HG03060 (cell line): Measurements from ENCODE around the gene RBM25.

Experiments
- ATAC-seq: cut with Tn5 transposase; IDR thresholded peaks from one replicate; pipeline ENCODE4 v1.9.1; 2021; ENCODE audit warnings: low read depth, moderate number of reproducible peaks; ENCODE audit not compliant: unreplicated experiment

The RBM25 gene

GRCh38 chr14:73102806-73103497 lies 44.6 kb downstream of the RBM25 start:
- no peak for ATAC-seq

- no peak for ATAC-seq
Measured at GRCh38 chr14:73105050-73105449, 46.7 kb downstream of the RBM25 start.

- ATAC-seq: no peak
Measured at GRCh38 chr14:73105727-73106126, 47.4 kb downstream of the RBM25 start.

- ATAC-seq: no peak
Measured at GRCh38 chr14:73116079-73116665, 57.8 kb downstream of the RBM25 start.

- ATAC-seq: no peak
Measured at GRCh38 chr14:73124180-73124894, 66.0 kb downstream of the RBM25 start.

GRCh38 chr14:73125169-73125588 lies 66.8 kb downstream of the RBM25 start:
- no peak for ATAC-seq

- no peak for ATAC-seq
Measured at GRCh38 chr14:73125746-73126145, 67.4 kb downstream of the RBM25 start.

- ATAC-seq: no peak
Measured at GRCh38 chr14:73133795-73134194, 75.5 kb downstream of the RBM25 start.

GRCh38 chr14:73136085-73136386 lies 77.7 kb downstream of the RBM25 start:
- no peak for ATAC-seq

GRCh38 chr14:73136387-73137225 lies 78.3 kb downstream of the RBM25 start, which contains the start of gene PSEN1:
PSEN1 (plus strand) TSS chr14:73136507; CDS start chr14:73148020, 11,513 bp downstream.
- ATAC-seq: peak; percentile 76

- ATAC-seq: no peak
Measured at GRCh38 chr14:73140811-73141323, 82.5 kb downstream of the RBM25 start.

- no peak for ATAC-seq
Measured at GRCh38 chr14:73142216-73142615, 83.9 kb downstream of the RBM25 start.

- ATAC-seq: no peak
Measured at GRCh38 chr14:73143003-73143402, 84.7 kb downstream of the RBM25 start.

GRCh38 chr14:73143617-73144016 lies 85.3 kb downstream of the RBM25 start:
- no peak for ATAC-seq

GRCh38 chr14:73145371-73145770 lies 87.0 kb downstream of the RBM25 start:
- no peak for ATAC-seq

GRCh38 chr14:73146111-73146510 lies 87.8 kb downstream of the RBM25 start:
- ATAC-seq: no peak

- no peak for ATAC-seq
Measured at GRCh38 chr14:73149753-73150152, 91.4 kb downstream of the RBM25 start.

- no peak for ATAC-seq
Measured at GRCh38 chr14:73153272-73153671, 94.9 kb downstream of the RBM25 start.

GRCh38 chr14:73162251-73162650 lies 103.9 kb downstream of the RBM25 start:
- no peak for ATAC-seq

GRCh38 chr14:73166399-73166798 lies 108.1 kb downstream of the RBM25 start:
- ATAC-seq: no peak

- ATAC-seq: no peak
Measured at GRCh38 chr14:73167727-73168126, 109.4 kb downstream of the RBM25 start.
